Esophagus squamous epithelium (tissue), 5 donors: ENCODE results near the gene ST3GAL3. TPM values are rescaled to one million over a fixed set of nuclear protein-coding genes. Genes with fewer than 3 reads are reported as not detected.

Experiments used
- DNase-seq: peaks from one replicate; lab custom pipeline; 2025; lab: John Stamatoyannopoulos, UW
- H3K27ac ChIP-seq, 4 donors: fragments of 200-600 bp; sonication (generic); one replicate each; pipeline ENCODE4 v1.5.1; 2016 to 2019; ENCODE audit warnings: mild to moderate bottlenecking in 1 of 4
- H3K27me3 ChIP-seq, 4 donors: fragments of 200-600 bp; sonication (generic); 1 replicate in 3 of 4; 2 replicates in 1 of 4; pipeline versions ENCODE4 v1.5.1 to v1.6.0; 2017 to 2021; ENCODE audit warnings: antibody characterized with exemption in 1 of 4
- H3K36me3 ChIP-seq, 3 donors: fragments of 200-600 bp; sonication (generic); one replicate each; pipeline ENCODE4 v1.5.1; 2016 to 2019
- H3K4me1 ChIP-seq, 3 donors: fragments of 200-600 bp; sonication (generic); one replicate each; pipeline ENCODE4 v1.5.1; 2017 to 2019
- H3K4me3 ChIP-seq, 4 donors: fragments of 200-600 bp; sonication (generic); 1 replicate in 3 of 4; 2 replicates in 1 of 4; pipeline ENCODE4 v1.5.1; 2016 to 2019; ENCODE audit warnings: mild to moderate bottlenecking in 2 of 4, moderate library complexity in 1 of 4
- H3K9me3 ChIP-seq, 3 donors: fragments of 200-600 bp; sonication (generic); one replicate each; pipeline ENCODE4 v1.5.1; 2016 to 2019
- CTCF ChIP-seq, 6 experiments: fragments of 450-650 bp in 4 of 6; fragments of 200-600 bp in 2 of 6; sonication (generic) in 2 of 6; IDR thresholded peaks; one replicate each; pipeline ENCODE4 v1.5.1; 2016 to 2019; ENCODE audit warnings: antibody characterized with exemption in 6 of 6, mild to moderate bottlenecking in 4 of 6, moderate library complexity in 4 of 6
- POLR2A ChIP-seq, 4 donors: fragments of 450-650 bp; IDR thresholded peaks; one replicate each; pipeline ENCODE4 v1.6.1; 2017; ENCODE audit warnings: antibody characterized with exemption in 4 of 4, mild to moderate bottlenecking in 4 of 4, moderate library complexity in 3 of 4
- WGBS, 2 donors: methylation state at CpG; one replicate each; pipeline ENCODE4 v1.1.5; 2018; 5-methylcytosine and 5-hydroxymethylcytosine counted together
- intact Hi-C: fragments of 100-400 bp; cut with DNase I; formaldehyde crosslinking; loops from one replicate; pipeline ENCODE4 v1.15.0; 2022
- total RNA-seq, 4 donors: library from RNA; depleted of rRNA; stranded (reverse); fragments of >200 nt; gene quantifications; one replicate each; pipeline ENCODE4 v1.1.0, GENCODE V29; 2016
- donor health status: DM: yes; HTN: yes; CAD: no.

Gene ST3GAL3
- total RNA-seq, 4 donors from 2014 or later = 2.8 to 10.7 (median 7.1) TPM

GRCh38 chr1:43699281-43699680, 8.1 kb upstream of the ST3GAL3 start:
- no peak for DNase-seq
- 95% methylated on average over 5 of the region's 5 CpGs for WGBS, 2 donors
- Histone ChIP-seq H3K4me1 (peaks cover 0 to 2% (median 0%) of the 10 kb centered on the region in 3 donors), H3K27ac (no peak overlapping the region), H3K36me3 (peaks cover 44 to 100% (median 48%) of the 10 kb centered on the region in 3 donors), H3K9me3 (no peaks in the 10 kb centered on the region), H3K27me3 (no peaks in the 10 kb centered on the region), H3K4me3 (no peak overlapping the region)
- intact Hi-C loops = no loop called here
- no peak for TF ChIP-seq CTCF (IDR thresholded peaks at IDR 0.05)

GRCh38 chr1:43703836-43704235, 3.5 kb upstream of the ST3GAL3 start:
- intact Hi-C loops = no loop called here
- no peaks in the 10 kb centered on the region for H3K27me3 ChIP-seq
- TF ChIP-seq CTCF (IDR thresholded peaks at IDR 0.05) (no peak), POLR2A (IDR thresholded peaks at IDR 0.05) (no peak)
- H3K9me3 ChIP-seq = no peaks in the 10 kb centered on the region
- H3K36me3 ChIP-seq = peaks cover 15 to 62% (median 18%) of the 10 kb centered on the region in 3 donors
- H3K4me1 ChIP-seq = peaks cover 13 to 34% (median 20%) of the 10 kb centered on the region in 3 donors
- no peak overlapping the region for H3K4me3 ChIP-seq
- no peak for DNase-seq
- H3K27ac ChIP-seq = no peak overlapping the region

- DNase-seq = no peak
- H3K36me3 ChIP-seq = peaks cover 9 to 52% (median 10%) of the 10 kb centered on the region in 3 donors
- H3K4me1 ChIP-seq = peaks cover 13 to 39% (median 21%) of the 10 kb centered on the region in 3 donors
- 8 to 38% methylated on average over 1 to 2 of the region's 2 CpGs for WGBS, 2 donors
- H3K9me3 ChIP-seq = no peaks in the 10 kb centered on the region
- no peak overlapping the region for H3K27ac ChIP-seq
- no peak overlapping the region for H3K4me3 ChIP-seq
- intact Hi-C loops = no loop called here
- H3K27me3 ChIP-seq = no peaks in the 10 kb centered on the region
- TF ChIP-seq CTCF (IDR thresholded peaks at IDR 0.05) (peak in 2 of 6 experiments; percentile 31 to 34), POLR2A (IDR thresholded peaks at IDR 0.05) (no peak)
These were observed 2.5 kb upstream of the ST3GAL3 start for GRCh38 chr1:43704838-43705237.

GRCh38 chr1:43705334-43705733, 2.0 kb upstream of the ST3GAL3 start:
- 72 to 78% methylated on average over 4 of the region's 4 CpGs for WGBS, 2 donors

More at GRCh38 chr1:43705334-43705733, 2.0 kb upstream of the ST3GAL3 start:
- H3K27me3 ChIP-seq = no peaks in the 10 kb centered on the region
- intact Hi-C loops = no loop called here
- H3K4me3 ChIP-seq = no peak overlapping the region
- H3K9me3 ChIP-seq = no peaks in the 10 kb centered on the region
- no peak for TF ChIP-seq POLR2A (IDR thresholded peaks at IDR 0.05)
- no peak for TF ChIP-seq CTCF (IDR thresholded peaks at IDR 0.05)
- H3K4me1 ChIP-seq = peaks cover 13 to 39% (median 21%) of the 10 kb centered on the region in 3 donors
- peaks cover 7 to 47% (median 9%) of the 10 kb centered on the region in 3 donors for H3K36me3 ChIP-seq
- DNase-seq = no peak
- no peak overlapping the region for H3K27ac ChIP-seq
